ENCODE results near the gene CHSY3.

Gene CHSY3

DNA sequence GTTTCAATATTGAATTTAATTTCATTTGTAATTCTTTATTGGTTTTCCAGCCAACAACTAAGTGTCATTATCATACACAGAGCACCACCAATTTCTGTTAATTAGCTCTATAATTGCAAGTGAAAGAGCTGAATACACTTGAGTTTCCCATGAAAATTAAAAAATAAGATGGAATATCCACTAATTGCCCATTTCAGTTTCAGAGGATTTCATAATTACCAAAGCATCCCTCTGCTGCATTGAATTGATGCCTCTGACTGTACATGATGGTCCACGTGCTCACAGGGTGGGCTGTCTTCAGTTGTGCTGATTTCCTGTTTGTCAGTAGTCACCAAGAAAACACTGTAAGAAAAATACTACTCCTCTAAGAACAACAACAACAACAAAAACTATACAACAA, 163.8 kb downstream of the CHSY3 start:
- Histone ChIP-seq H3K9ac (ENCODE audit: low read length) (no peak overlapping the region), H3K9me3 (ENCODE audit: control insufficient read depth, low read length) (no peaks in the 10 kb centered on the region), H3K36me3 (ENCODE audit: control insufficient read depth, insufficient read depth, low read length) (no peaks in the 10 kb centered on the region), H3K4me3 (ENCODE audit: low read length) (no peak overlapping the region), H3K27me3 (ENCODE audit: control insufficient read depth, insufficient read depth, low read length) (no peaks in the 10 kb centered on the region), H3K4me1 (ENCODE audit: control insufficient read depth, insufficient read depth, low read length) (no peaks in the 10 kb centered on the region)

GRCh38 chr5:130068988-130069387, 164.7 kb downstream of the CHSY3 start:
- Histone ChIP-seq H3K27me3 (ENCODE audit: control insufficient read depth, insufficient read depth, low read length) (no peaks in the 10 kb centered on the region), H3K4me3 (ENCODE audit: low read length) (no peak overlapping the region), H3K9ac (ENCODE audit: low read length) (no peak overlapping the region), H3K36me3 (ENCODE audit: control insufficient read depth, insufficient read depth, low read length) (no peaks in the 10 kb centered on the region), H3K9me3 (ENCODE audit: control insufficient read depth, low read length) (no peaks in the 10 kb centered on the region), H3K4me1 (ENCODE audit: control insufficient read depth, insufficient read depth, low read length) (no peaks in the 10 kb centered on the region)

- Histone ChIP-seq H3K9ac (ENCODE audit: low read length) (no peak overlapping the region), H3K27me3 (ENCODE audit: control insufficient read depth, insufficient read depth, low read length) (no peaks in the 10 kb centered on the region), H3K9me3 (ENCODE audit: control insufficient read depth, low read length) (no peaks in the 10 kb centered on the region), H3K4me1 (ENCODE audit: control insufficient read depth, insufficient read depth, low read length) (no peaks in the 10 kb centered on the region), H3K36me3 (ENCODE audit: control insufficient read depth, insufficient read depth, low read length) (no peaks in the 10 kb centered on the region), H3K4me3 (ENCODE audit: low read length) (no peak overlapping the region)
Observed at GRCh38 chr5:130074820-130075219, 170.6 kb downstream of the CHSY3 start.

DNA sequence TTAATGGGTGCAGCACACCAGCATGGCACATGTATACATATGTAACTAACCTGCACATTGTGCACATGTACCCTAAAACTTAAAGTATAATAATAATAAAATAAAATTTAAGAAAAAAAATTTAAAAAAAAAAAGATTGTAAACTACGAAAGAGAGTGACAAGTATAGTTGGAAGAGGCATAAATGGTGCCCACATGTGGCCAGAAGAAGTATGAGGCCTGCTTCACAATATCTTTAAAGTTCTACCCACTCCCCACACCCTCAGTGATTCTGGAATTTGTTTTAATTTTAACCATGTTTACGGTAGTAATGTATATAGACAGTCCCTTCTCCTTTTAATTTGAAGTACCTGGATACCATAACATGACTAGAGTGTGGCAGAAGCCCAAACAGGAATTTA, 172.7 kb downstream of the CHSY3 start:
- Histone ChIP-seq H3K9ac (ENCODE audit: low read length) (no peak overlapping the region), H3K4me3 (ENCODE audit: low read length) (no peak overlapping the region), H3K27me3 (ENCODE audit: control insufficient read depth, insufficient read depth, low read length) (no peaks in the 10 kb centered on the region), H3K36me3 (ENCODE audit: control insufficient read depth, insufficient read depth, low read length) (no peaks in the 10 kb centered on the region), H3K4me1 (ENCODE audit: control insufficient read depth, insufficient read depth, low read length) (no peaks in the 10 kb centered on the region), H3K9me3 (ENCODE audit: control insufficient read depth, low read length) (no peaks in the 10 kb centered on the region)

DNA sequence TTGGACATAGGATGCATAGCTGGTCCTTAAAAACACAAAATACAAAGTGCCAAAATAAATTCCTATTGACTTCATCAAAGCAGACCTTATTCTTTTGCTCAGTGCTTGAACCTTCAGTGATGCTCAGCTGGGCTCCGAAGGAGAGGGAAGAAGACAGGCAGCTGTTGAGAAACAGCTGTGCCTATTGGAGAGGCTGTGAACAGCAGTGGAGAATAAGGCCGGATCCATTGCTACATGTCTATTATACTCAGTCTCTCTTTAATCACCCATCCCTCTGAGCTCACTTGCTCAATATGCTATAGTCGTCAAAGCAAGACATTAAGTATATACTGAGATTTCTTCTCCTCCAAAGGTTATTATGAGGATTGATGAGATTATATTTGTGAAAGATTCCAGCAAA, 174.4 kb downstream of the CHSY3 start:
- no peak overlapping the region for H3K4me3 ChIP-seq (ENCODE audit: low read length)
- no peak overlapping the region for H3K9ac ChIP-seq (ENCODE audit: low read length)
- no peaks in the 10 kb centered on the region for H3K9me3 ChIP-seq (ENCODE audit: control insufficient read depth, low read length)
- H3K27me3 ChIP-seq (ENCODE audit: control insufficient read depth, insufficient read depth, low read length) = no peaks in the 10 kb centered on the region
- H3K4me1 ChIP-seq (ENCODE audit: control insufficient read depth, insufficient read depth, low read length) = no peaks in the 10 kb centered on the region
- no peaks in the 10 kb centered on the region for H3K36me3 ChIP-seq (ENCODE audit: control insufficient read depth, insufficient read depth, low read length)

- Histone ChIP-seq H3K27me3 (ENCODE audit: control insufficient read depth, insufficient read depth, low read length) (no peaks in the 10 kb centered on the region), H3K4me1 (ENCODE audit: control insufficient read depth, insufficient read depth, low read length) (no peaks in the 10 kb centered on the region), H3K36me3 (ENCODE audit: control insufficient read depth, insufficient read depth, low read length) (no peaks in the 10 kb centered on the region), H3K9me3 (ENCODE audit: control insufficient read depth, low read length) (no peaks in the 10 kb centered on the region), H3K9ac (ENCODE audit: low read length) (no peak overlapping the region), H3K4me3 (ENCODE audit: low read length) (no peak overlapping the region)
Observed at GRCh38 chr5:130090569-130091270, 186.5 kb downstream of the CHSY3 start.

GRCh38 chr5:130092991-130093390, 188.7 kb downstream of the CHSY3 start:
- Histone ChIP-seq H3K27me3 (ENCODE audit: control insufficient read depth, insufficient read depth, low read length) (no peaks in the 10 kb centered on the region), H3K36me3 (ENCODE audit: control insufficient read depth, insufficient read depth, low read length) (no peaks in the 10 kb centered on the region), H3K9me3 (ENCODE audit: control insufficient read depth, low read length) (no peaks in the 10 kb centered on the region), H3K4me1 (ENCODE audit: control insufficient read depth, insufficient read depth, low read length) (no peaks in the 10 kb centered on the region), H3K9ac (ENCODE audit: low read length) (no peak overlapping the region), H3K4me3 (ENCODE audit: low read length) (no peak overlapping the region)

DNA sequence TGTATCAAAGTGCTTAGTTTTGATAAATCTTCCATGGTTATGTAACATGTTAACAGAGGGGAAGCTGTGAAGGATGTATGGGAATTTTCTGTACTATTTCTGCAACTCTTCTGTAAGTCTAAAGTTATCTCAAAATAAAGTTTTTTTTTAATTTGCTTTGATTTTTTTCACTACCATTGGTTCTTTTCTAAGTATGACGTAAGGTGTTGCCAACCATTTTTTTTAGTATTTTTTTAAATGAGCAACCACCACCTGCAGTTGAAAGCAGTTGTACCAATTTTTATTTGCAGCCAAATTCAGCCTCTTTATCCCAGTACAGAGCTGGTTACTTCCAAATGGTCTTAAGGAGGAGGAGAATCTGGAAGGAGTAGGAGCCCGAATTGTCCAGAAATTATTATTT, 192.2 kb downstream of the CHSY3 start:
- no peaks in the 10 kb centered on the region for H3K4me1 ChIP-seq (ENCODE audit: control insufficient read depth, insufficient read depth, low read length)
- H3K9ac ChIP-seq (ENCODE audit: low read length) = no peak overlapping the region
- H3K36me3 ChIP-seq (ENCODE audit: control insufficient read depth, insufficient read depth, low read length) = no peaks in the 10 kb centered on the region
- no peaks in the 10 kb centered on the region for H3K9me3 ChIP-seq (ENCODE audit: control insufficient read depth, low read length)
- H3K4me3 ChIP-seq (ENCODE audit: low read length) = no peak overlapping the region
- H3K27me3 ChIP-seq (ENCODE audit: control insufficient read depth, insufficient read depth, low read length) = no peaks in the 10 kb centered on the region

DNA sequence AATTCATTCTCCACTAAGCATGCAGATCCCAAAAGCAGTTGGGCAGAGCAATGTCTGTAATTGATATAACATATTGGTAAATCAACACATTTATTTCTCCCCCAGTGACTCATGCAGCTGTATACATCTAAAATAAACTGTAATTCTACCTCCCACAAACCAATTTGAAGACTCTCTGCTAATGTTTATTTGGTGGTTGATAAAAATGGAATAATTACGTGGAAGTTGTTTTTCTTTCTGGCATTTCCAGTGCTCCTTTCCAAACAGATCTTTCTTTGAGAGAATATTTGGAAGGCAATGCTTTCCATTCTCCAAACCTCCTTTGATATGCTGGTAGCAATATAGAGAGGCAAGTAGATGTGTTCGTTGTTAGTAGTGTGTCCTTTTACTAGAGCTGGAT, 194.7 kb downstream of the CHSY3 start:
- Histone ChIP-seq H3K9me3 (ENCODE audit: control insufficient read depth, low read length) (no peaks in the 10 kb centered on the region), H3K27me3 (ENCODE audit: control insufficient read depth, insufficient read depth, low read length) (no peaks in the 10 kb centered on the region), H3K9ac (ENCODE audit: low read length) (no peak overlapping the region), H3K4me1 (ENCODE audit: control insufficient read depth, insufficient read depth, low read length) (no peaks in the 10 kb centered on the region), H3K36me3 (ENCODE audit: control insufficient read depth, insufficient read depth, low read length) (no peaks in the 10 kb centered on the region), H3K4me3 (ENCODE audit: low read length) (no peak overlapping the region)

DNA sequence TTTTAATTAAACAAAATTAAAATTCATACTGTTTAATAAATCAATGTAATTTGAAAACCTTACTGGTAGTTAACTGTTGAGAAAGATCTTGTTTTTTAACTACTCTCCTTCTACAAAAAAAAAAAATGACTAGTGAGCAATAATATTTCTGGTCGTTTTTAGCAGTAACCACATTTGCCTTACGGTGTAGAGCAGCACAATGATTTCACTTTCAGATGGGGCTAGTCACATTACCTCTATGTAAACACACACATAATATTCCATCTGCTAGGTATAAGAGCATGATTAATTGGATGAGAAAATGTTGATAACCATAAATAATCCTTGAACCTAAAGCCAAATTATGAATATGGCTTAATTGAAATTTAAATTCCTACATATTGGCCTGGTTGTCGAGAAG, 198.1 kb downstream of the CHSY3 start:
- Histone ChIP-seq H3K4me1 (ENCODE audit: control insufficient read depth, insufficient read depth, low read length) (no peaks in the 10 kb centered on the region), H3K27me3 (ENCODE audit: control insufficient read depth, insufficient read depth, low read length) (no peaks in the 10 kb centered on the region), H3K9ac (ENCODE audit: low read length) (no peak overlapping the region), H3K36me3 (ENCODE audit: control insufficient read depth, insufficient read depth, low read length) (no peaks in the 10 kb centered on the region), H3K9me3 (ENCODE audit: control insufficient read depth, low read length) (no peaks in the 10 kb centered on the region), H3K4me3 (ENCODE audit: low read length) (no peak overlapping the region)

- H3K4me1 ChIP-seq (ENCODE audit: control insufficient read depth, insufficient read depth, low read length) = no peaks in the 10 kb centered on the region
- no peaks in the 10 kb centered on the region for H3K27me3 ChIP-seq (ENCODE audit: control insufficient read depth, insufficient read depth, low read length)
- no peaks in the 10 kb centered on the region for H3K36me3 ChIP-seq (ENCODE audit: control insufficient read depth, insufficient read depth, low read length)
- no peak overlapping the region for H3K4me3 ChIP-seq (ENCODE audit: low read length)
- H3K9me3 ChIP-seq (ENCODE audit: control insufficient read depth, low read length) = no peaks in the 10 kb centered on the region
- no peak overlapping the region for H3K9ac ChIP-seq (ENCODE audit: low read length)
Observed at GRCh38 chr5:130102960-130103359, 198.7 kb downstream of the CHSY3 start.

DNA sequence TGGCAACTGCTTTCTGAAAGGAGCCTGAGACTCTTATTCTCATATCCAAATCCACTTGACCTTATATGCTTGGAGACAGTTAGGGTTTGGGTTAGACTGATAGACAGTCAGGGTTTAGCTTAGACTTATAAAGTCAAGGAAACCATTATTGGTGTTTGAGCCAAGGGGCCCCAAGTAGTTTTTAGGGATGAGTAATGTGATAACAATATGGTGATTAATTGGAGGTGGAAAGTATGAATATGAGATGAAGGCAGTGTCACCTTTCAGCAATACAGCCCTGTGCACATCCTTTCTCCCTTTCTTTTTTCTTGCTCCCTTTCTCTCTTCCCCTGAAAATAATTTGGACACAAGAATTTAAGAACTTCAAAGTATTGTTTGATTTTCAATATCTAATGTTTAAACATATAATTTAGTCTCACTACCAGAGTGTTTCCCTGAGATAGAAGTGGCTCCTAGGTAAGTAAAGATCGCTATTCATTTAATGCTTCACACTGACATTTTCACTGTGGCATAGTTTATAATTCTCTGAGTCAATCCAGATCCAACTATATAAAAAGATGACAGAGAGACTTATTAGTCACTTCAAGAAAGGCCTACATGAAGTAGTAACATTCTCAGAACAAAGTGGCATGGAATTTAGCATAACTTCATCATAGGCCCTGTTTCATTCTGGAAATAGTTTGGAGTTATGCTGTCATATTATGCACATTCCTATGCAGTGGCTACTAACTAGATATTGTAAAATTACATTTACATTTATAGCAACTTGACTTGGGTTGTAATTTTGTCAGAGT, 200.8 kb downstream of the CHSY3 start:
- Histone ChIP-seq H3K4me3 (ENCODE audit: low read length) (no peak overlapping the region), H3K27me3 (ENCODE audit: control insufficient read depth, insufficient read depth, low read length) (no peaks in the 10 kb centered on the region), H3K9me3 (ENCODE audit: control insufficient read depth, low read length) (no peaks in the 10 kb centered on the region), H3K4me1 (ENCODE audit: control insufficient read depth, insufficient read depth, low read length) (no peaks in the 10 kb centered on the region), H3K36me3 (ENCODE audit: control insufficient read depth, insufficient read depth, low read length) (no peaks in the 10 kb centered on the region), H3K9ac (ENCODE audit: low read length) (no peak overlapping the region)
